Measurements from ENCODE around the gene PDE4D. TPM values are rescaled to one million over a fixed set of nuclear protein-coding genes. Genes with fewer than 3 reads are reported as not detected.

Gene PDE4D
- total RNA-seq, 4 donors from 2014 or later = 15.9 to 66.3 (median 48.7) TPM

GRCh38 chr5:59103303-59103702 lies 790.2 kb downstream of the PDE4D start:
- H3K4me3 ChIP-seq = no peak overlapping the region
- no peak for TF ChIP-seq POLR2A (IDR thresholded peaks at IDR 0.05)
- TF ChIP-seq CTCF (IDR thresholded peaks at IDR 0.05) = no peak
- no peak for TF ChIP-seq EP300 (IDR thresholded peaks at IDR 0.05)
- 45 to 51% methylated on average over 3 of the region's 3 CpGs for WGBS, 2 donors
- H3K27ac ChIP-seq = no peak overlapping the region
- no peaks in the 10 kb centered on the region for H3K27me3 ChIP-seq
- H3K4me1 ChIP-seq = peaks cover 0 to 15% (median 5%) of the 10 kb centered on the region in 4 donors
- no peaks in the 10 kb centered on the region for H3K9me3 ChIP-seq
- H3K36me3 ChIP-seq = no peaks in the 10 kb centered on the region
- no peak for DNase-seq (ENCODE audit: low spot score in 2 of 2)

- Histone ChIP-seq H3K4me3 (no peak overlapping the region), H3K4me1 (peaks cover 0 to 15% (median 5%) of the 10 kb centered on the region in 4 donors), H3K27me3 (no peaks in the 10 kb centered on the region), H3K9me3 (no peaks in the 10 kb centered on the region), H3K36me3 (no peaks in the 10 kb centered on the region), H3K27ac (no peak overlapping the region)
- no peak for DNase-seq (ENCODE audit: low spot score in 2 of 2)
- 97 to 100% methylated on average over 1 of the region's 1 CpG for WGBS, 2 donors
- TF ChIP-seq CTCF (IDR thresholded peaks at IDR 0.05) (no peak), POLR2A (IDR thresholded peaks at IDR 0.05) (no peak), EP300 (IDR thresholded peaks at IDR 0.05) (no peak)
These were observed 791.1 kb downstream of the PDE4D start for GRCh38 chr5:59102437-59102836.

- Histone ChIP-seq H3K36me3 (no peaks in the 10 kb centered on the region), H3K4me3 (no peak overlapping the region), H3K27me3 (no peaks in the 10 kb centered on the region), H3K9me3 (no peaks in the 10 kb centered on the region), H3K27ac (no peak overlapping the region), H3K4me1 (peaks cover 0 to 16% (median 5%) of the 10 kb centered on the region in 4 donors)
- DNase-seq (ENCODE audit: low spot score in 2 of 2) = no peak
- 96 to 99% methylated on average over 5 of the region's 5 CpGs for WGBS, 2 donors
- TF ChIP-seq CTCF (IDR thresholded peaks at IDR 0.05) = no peak
These were observed 792.7 kb downstream of the PDE4D start for GRCh38 chr5:59100875-59101274.

- Histone ChIP-seq H3K9me3 (no peaks in the 10 kb centered on the region), H3K27me3 (no peaks in the 10 kb centered on the region), H3K4me1 (peaks cover 0 to 17% (median 2%) of the 10 kb centered on the region in 4 donors), H3K36me3 (no peaks in the 10 kb centered on the region), H3K27ac (no peak overlapping the region), H3K4me3 (no peak overlapping the region)
- WGBS, 2 donors = 95 to 98% methylated on average over 6 of the region's 6 CpGs
- TF ChIP-seq CTCF (IDR thresholded peaks at IDR 0.05) = no peak
- TF ChIP-seq EP300 (IDR thresholded peaks at IDR 0.05) = no peak
- no peak for TF ChIP-seq POLR2A (IDR thresholded peaks at IDR 0.05)
- no peak for DNase-seq (ENCODE audit: low spot score in 2 of 2)
These were observed 793.6 kb downstream of the PDE4D start for GRCh38 chr5:59099995-59100345.

GRCh38 chr5:59099270-59099994 lies 794.1 kb downstream of the PDE4D start:
- WGBS, 2 donors = 93% methylated on average over 5 of the region's 5 CpGs
- DNase-seq (ENCODE audit: low spot score in 2 of 2) = no peak
- Histone ChIP-seq H3K36me3 (no peaks in the 10 kb centered on the region), H3K27ac (no peak overlapping the region), H3K27me3 (no peaks in the 10 kb centered on the region), H3K9me3 (no peaks in the 10 kb centered on the region), H3K4me3 (no peak overlapping the region), H3K4me1 (peaks cover 0 to 12% (median 3%) of the 10 kb centered on the region in 4 donors)
- no peak for TF ChIP-seq CTCF (IDR thresholded peaks at IDR 0.05)
- TF ChIP-seq EP300 (IDR thresholded peaks at IDR 0.05) = no peak
- no peak for TF ChIP-seq POLR2A (IDR thresholded peaks at IDR 0.05)

Measured in tibial nerve (tissue), 4 donors.